K562 (cell line): Measurements from ENCODE around the gene ORMDL3. TPM values are rescaled to one million over a fixed set of nuclear protein-coding genes. Genes with fewer than 3 reads are reported as not detected.

Experiments used
- ATAC-seq: fragments of 200-7000 bp; cut with Tn5 transposase; 3 replicates; pipeline ENCODE4 v1.9.1; 2020; ENCODE audit warnings: moderate library complexity
- BruUV-seq: library from RNA; stranded (reverse); fragments of 400-500 nt; replicated peaks from 2 replicates; lab custom pipeline; 2021; lab: Mats Ljungman, UMichigan
- CTCF ChIA-PET: fragments of 300-600 bp; formaldehyde crosslinking; extraction: SDS; loops from one replicate; lab custom pipeline; 2021; ENCODE audit warnings: low intra/inter-chr PET ratio; lab: Yijun Ruan, JAX
- POLR2A ChIA-PET: fragments of 300-600, 350-650 bp; sonication (Branson Sonifier 250); formaldehyde crosslinking; extraction: SDS; loops from one replicate; lab custom pipeline; 2021; ENCODE audit warnings: antibody characterized with exemption, inconsistent platforms; lab: Yijun Ruan, JAX
- DNase-seq, 4 experiments: peaks; one replicate each; pipeline versions ENCODE4 v3.0.0 to v3.0.0-alpha.2; 2011 to 2018; ENCODE audit warnings: low spot score in 3 of 4, mixed read lengths in 3 of 4; ENCODE audit errors: extremely low read depth in 1 of 4
- FAIRE-seq: peaks from 2 replicates; lab custom pipeline; 2011; peaks lifted over from hg19 to GRCh38; lab: Jason Lieb, UNC
- H2AFZ ChIP-seq: 2 replicates; pipeline ENCODE4 v1.6.0; 2011; ENCODE audit warnings: low read depth, low read length, control low read depth, inconsistent platforms
- H3K27ac ChIP-seq: fragments of 200-600 bp; 3 replicates; pipeline ENCODE4 v1.8.0; 2011; ENCODE audit warnings: low read depth, mild to moderate bottlenecking, control low read depth, inconsistent platforms, low read length, moderate library complexity, mixed read lengths; ENCODE audit errors: extremely low read depth
- H3K27me3 ChIP-seq, 2 experiments: fragments of 300-600 bp in 1 of 2; 2 replicates in 1 of 2; 3 replicates in 1 of 2; pipeline versions ENCODE4 v1.6.0 to v1.8.0; 2011; ENCODE audit warnings: inconsistent platforms in 2 of 2, low read length in 2 of 2, mild to moderate bottlenecking in 1 of 2, mixed read lengths in 1 of 2, moderate library complexity in 1 of 2; ENCODE audit not compliant: control insufficient read depth in 2 of 2, insufficient read depth in 2 of 2
- H3K36me3 ChIP-seq: fragments of 300-600 bp; 3 replicates; pipeline ENCODE4 v1.8.0; 2011; ENCODE audit warnings: mild to moderate bottlenecking, low read length, inconsistent platforms; ENCODE audit not compliant: control insufficient read depth, insufficient read depth
- H3K4me1 ChIP-seq, 2 experiments: fragments of 200-600 bp in 1 of 2; replicated peaks in 1 of 2; 2 replicates in 1 of 2; 3 replicates in 1 of 2; pipeline versions ENCODE4 v1.5.1 to v1.8.0; 2011; ENCODE audit warnings: inconsistent platforms in 2 of 2, low read length in 2 of 2, mild to moderate bottlenecking in 1 of 2, mixed read lengths in 1 of 2, moderate library complexity in 1 of 2; ENCODE audit not compliant: control insufficient read depth in 2 of 2, insufficient read depth in 2 of 2
- H3K4me2 ChIP-seq: 2 replicates; pipeline ENCODE4 v1.6.1; 2011; ENCODE audit warnings: low read length, control low read depth, inconsistent platforms, mixed read lengths; ENCODE audit not compliant: insufficient read depth
- H3K4me3 ChIP-seq: fragments of 200-600 bp; sonication (generic), shearing (Covaris generic); 2 replicates; pipeline ENCODE4 v1.5.1; 2016; ENCODE audit warnings: control low read depth, inconsistent platforms
- H3K79me2 ChIP-seq: fragments of 200-600 bp; 3 replicates; pipeline ENCODE4 v1.8.0; 2011; ENCODE audit warnings: low read length, inconsistent platforms; ENCODE audit not compliant: control insufficient read depth, insufficient read depth
- H3K9ac ChIP-seq, 2 experiments: 2 replicates each; pipeline versions ENCODE4 v1.6.0 to v1.6.1; 2011; ENCODE audit warnings: low read depth in 2 of 2, low read length in 2 of 2, control low read depth in 1 of 2, inconsistent platforms in 1 of 2, mild to moderate bottlenecking in 1 of 2, mixed read lengths in 1 of 2; ENCODE audit not compliant: insufficient read depth in 1 of 2
- H3K9me1 ChIP-seq: one replicate; pipeline ENCODE4 v1.6.0; 2011; ENCODE audit warnings: inconsistent platforms, mild to moderate bottlenecking, low read length, moderate library complexity; ENCODE audit not compliant: control insufficient read depth, insufficient read depth
- H3K9me3 ChIP-seq: replicated peaks from 2 replicates; pipeline ENCODE4 v1.5.1; 2011; ENCODE audit warnings: low read depth, low read length, inconsistent platforms; ENCODE audit not compliant: control insufficient read depth, insufficient read depth
- H4K20me1 ChIP-seq: replicated peaks from 2 replicates; pipeline ENCODE4 v1.6.1; 2011; ENCODE audit warnings: low read length, inconsistent platforms, mixed read lengths; ENCODE audit not compliant: control insufficient read depth, insufficient read depth
- BRF1 ChIP-seq: IDR thresholded peaks from 3 replicates; pipeline ENCODE4 v1.6.1; 2011; ENCODE audit warnings: borderline replicate concordance, mild to moderate bottlenecking; ENCODE audit not compliant: insufficient read length; ENCODE audit errors: extremely low read depth
- CBX8 ChIP-seq: fragments of 200-600 bp; sonication (generic); IDR thresholded peaks from 2 replicates; pipeline ENCODE4 v1.6.1; 2012; ENCODE audit warnings: borderline replicate concordance, mixed run types, low read depth, mild to moderate bottlenecking, moderate library complexity, mixed read lengths, low read length, control low read depth, inconsistent platforms; ENCODE audit not compliant: poor library complexity, severe bottlenecking; ENCODE audit errors: extremely low read depth
- CHD2 ChIP-seq: IDR thresholded peaks from 2 replicates; pipeline ENCODE4 v1.6.1; 2011; ENCODE audit warnings: low read depth, low read length
- DEAF1 ChIP-seq: fragments of 450-650 bp; formaldehyde crosslinking; IDR thresholded peaks from 2 replicates; pipeline ENCODE4 v1.4.0; 2020; ENCODE audit warnings: mild to moderate bottlenecking, moderate library complexity
- HCFC1 ChIP-seq: IDR thresholded peaks from 2 replicates; pipeline ENCODE4 v1.6.1; 2012; ENCODE audit warnings: low read depth, low read length, improper control_type of control experiment
- HMG20A ChIP-seq: fragments of 450-650 bp; formaldehyde crosslinking; conservative IDR thresholded peaks from 2 replicates; pipeline ENCODE4 v1.4.0; 2020; ENCODE audit warnings: mild to moderate bottlenecking, mixed read lengths
- PHB2 ChIP-seq: fragments of 450-650 bp; IDR thresholded peaks from 2 replicates; pipeline ENCODE4 v1.6.1; 2017; ENCODE audit warnings: low read depth
- RBM39 ChIP-seq: fragments of 200-400 bp; formaldehyde crosslinking; optimal IDR thresholded peaks from 2 replicates; pipeline ENCODE3; 2018; ENCODE audit warnings: low read depth, low read length
- SAFB2 ChIP-seq: fragments of 200-400 bp; formaldehyde crosslinking; IDR thresholded peaks from 2 replicates; pipeline ENCODE4 v1.6.1; 2018; ENCODE audit warnings: borderline replicate concordance, low read length, low read depth, moderate library complexity; ENCODE audit not compliant: severe bottlenecking
- ZMIZ1 ChIP-seq, 2 experiments: fragments of 150-350 bp in 1 of 2; IDR thresholded peaks; 2 replicates each; pipeline ENCODE4 v1.6.1; 2012 to 2016; ENCODE audit warnings: low read depth in 2 of 2, low read length in 2 of 2, mild to moderate bottlenecking in 1 of 2, moderate library complexity in 1 of 2
- ZNF23 ChIP-seq: fragments of 250-450 bp; sonication (Bioruptor Pico); IDR thresholded peaks from 2 replicates; pipeline ENCODE4 v1.4.0; 2020; ENCODE audit warnings: mild to moderate bottlenecking
- ZNF280B ChIP-seq: fragments of 250-450 bp; sonication (Bioruptor Pico); IDR thresholded peaks from 2 replicates; pipeline ENCODE4 v1.5.1; 2021; ENCODE audit warnings: mild to moderate bottlenecking
- ZNF311 ChIP-seq: fragments of 250-450 bp; sonication (Bioruptor Pico); IDR thresholded peaks from 2 replicates; pipeline ENCODE4 v1.4.0; 2020; ENCODE audit warnings: mild to moderate bottlenecking, moderate library complexity
- ZNF561 ChIP-seq: fragments of 450-650 bp; formaldehyde crosslinking; conservative IDR thresholded peaks from 2 replicates; pipeline ENCODE4 v1.4.0; 2020; ENCODE audit warnings: mild to moderate bottlenecking, moderate library complexity
- WGBS: fragments of 100-300 bp; shearing (Covaris generic); methylation state at CpG from one replicate; pipeline ENCODE4 v1.1.6; 2016; ENCODE audit warnings: low coverage, mixed read lengths; ENCODE audit not compliant: insufficient coverage; ENCODE audit errors: missing lambda C conversion rate; 5-methylcytosine and 5-hydroxymethylcytosine counted together
- in situ Hi-C: fragments of 300-500 bp; cut with MboI; formaldehyde crosslinking; loops from 4 replicates; pipeline ENCODE4 v1.15.0; 2018; ENCODE audit warnings: inconsistent platforms, mixed read lengths
- intact Hi-C: fragments of 100-400 bp; cut with micrococcal nuclease; formaldehyde crosslinking; loops from 2 replicates; pipeline ENCODE4 v1.14.2; 2022
- polyA plus RNA-seq, 8 experiments: library from polyadenylated mRNA; depleted of rRNA in 4 of 8; stranded (reverse) in 5 of 8; unstranded in 3 of 8; fragments of >200 nt; fragmentation: Nextera tagmentation in 2 of 8; fragmentation: Illumina TruSeq in 1 of 8; extraction: Ambion mirVana in 2 of 8; extraction: Trizol in 1 of 8; gene quantifications; 2 replicates each; pipeline versions ENCODE4 v1.2.1 to v1.2.3, GENCODE V29; 2011 to 2014; ENCODE audit warnings: inconsistent platforms in 1 of 8, missing spikeins in 1 of 8
- total RNA-seq, 7 experiments: library from RNA; depleted of rRNA in 6 of 7; stranded (reverse); fragments of >200 nt in 6 of 7; fragmentation: Illumina TruSeq in 2 of 7; extraction: Trizol in 2 of 7; gene quantifications; 2 replicates each; pipeline versions ENCODE4 v1.2.1 to v1.2.3, GENCODE V29; 2011 to 2021; ENCODE audit warnings: low replicate concordance in 1 of 7

ORMDL3 gene
- total and polyA plus RNA-seq, 9 of the 15 experiments (the other 6 are each of a cell fraction or from before 2014, with no cell fraction given) = 2.7 to 57.4 (median 27.1) TPM

GRCh38 chr17:39913989-39914388 is 13.4 kb downstream of the ORMDL3 start (continued):
- TF ChIP-seq HMG20A (CRISPR knock-in tag) (no peak), BRF1 (no peak), HCFC1 (no peak), ZNF311 (CRISPR knock-in tag) (no peak), ZNF561 (CRISPR knock-in tag) (no peak), CHD2 (no peak), ZNF23 (no peak), DEAF1 (CRISPR knock-in tag) (no peak), SAFB2 (no peak)

- POLR2A ChIA-PET = interaction anchor here (0.8 to 1.9 kb wide), 2 partner anchors 9 to 11 kb away, joined by 3 to 7 read pairs; no protein-coding TSS in a partner anchor
- no peaks in the 10 kb centered on the region for H3K9me1 ChIP-seq
- no peaks in the 10 kb centered on the region for H3K36me3 ChIP-seq
- CTCF ChIA-PET = no interaction called here
- no peaks in the 10 kb centered on the region for H3K79me2 ChIP-seq
- peaks cover 2 to 3% of the 10 kb centered on the region in 2 experiments; a peak in 2 of 5 replicates for H3K4me1 ChIP-seq
- no peak overlapping the region for H3K4me2 ChIP-seq
- DNase-seq = peak in 1 of 4 experiments; percentile 30
- FAIRE-seq = no peak
- no peak overlapping the region for H3K4me3 ChIP-seq
- H3K27me3 ChIP-seq = no peaks in the 10 kb centered on the region
- no peak for ATAC-seq
- 33% methylated on average over 6 of the region's 6 CpGs for WGBS
- no peaks in the 10 kb centered on the region for H4K20me1 ChIP-seq
- in situ Hi-C loops = no loop called here
- no peak overlapping the region for H3K27ac ChIP-seq
- no peak overlapping the region; a peak in 1 of 4 replicates for H3K9ac ChIP-seq
- BruUV-seq = no TSS peak
- intact Hi-C loops = no loop called here
- H2AFZ ChIP-seq = no peak overlapping the region
- no peaks in the 10 kb centered on the region for H3K9me3 ChIP-seq
- TF ChIP-seq ZMIZ1 (IDR thresholded peaks at IDR 0.05; ENCODE audit: low read depth in 2 of 2, low read length in 2 of 2) = no peak
- TF ChIP-seq RBM39 = no peak
- no peak for TF ChIP-seq PHB2
- TF ChIP-seq ZNF311 (CRISPR knock-in tag) = no peak
- no peak for TF ChIP-seq CBX8
- TF ChIP-seq ZNF280B (CRISPR knock-in tag) = no peak
Observed at GRCh38 chr17:39908789-39909352, 18.5 kb downstream of the ORMDL3 start.
